HepG2 (cell line): Measurements from ENCODE around the gene BMP2. TPM values are rescaled to one million over a fixed set of nuclear protein-coding genes. Genes with fewer than 3 reads are reported as not detected.

ENCODE experiments used
- ATAC-seq: fragments of 200-7000 bp; cut with Tn5 transposase; 3 replicates; pipeline ENCODE4 v1.9.1; 2020; ENCODE audit warnings: mild to moderate bottlenecking, moderate library complexity
- BruUV-seq: library from RNA; stranded (reverse); fragments of 400-500 nt; replicated peaks from 2 replicates; lab custom pipeline; 2021; lab: Mats Ljungman, UMichigan
- CTCF ChIA-PET: fragments of 300-600 bp; formaldehyde crosslinking; extraction: SDS; loops from one replicate; lab custom pipeline; 2021; ENCODE audit warnings: low total read pairs, inconsistent platforms, low intra/inter-chr PET ratio; lab: Yijun Ruan, JAX
- POLR2A ChIA-PET: fragments of 350-600 bp; sonication (Branson Sonifier 250); formaldehyde crosslinking; loops from one replicate; lab custom pipeline; 2020; ENCODE audit warnings: antibody characterized with exemption, inconsistent platforms; lab: Yijun Ruan, JAX
- DNase-seq: peaks from one replicate; pipeline ENCODE4 v3.0.0-alpha.2; 2015; ENCODE audit warnings: low spot score
- FAIRE-seq: peaks from 3 replicates; lab custom pipeline; 2011; peaks lifted over from hg19 to GRCh38; lab: Jason Lieb, UNC
- H2AFZ ChIP-seq: one replicate; pipeline ENCODE4 v1.6.1; 2011; ENCODE audit warnings: low read length, inconsistent platforms
- H3K27ac ChIP-seq: fragments of 300-600 bp; 3 replicates; pipeline ENCODE4 v1.8.0; 2011; ENCODE audit warnings: mixed run types, mild to moderate bottlenecking, mixed read lengths, low read length, inconsistent platforms; ENCODE audit not compliant: insufficient read depth; ENCODE audit errors: extremely low read length
- H3K27me3 ChIP-seq, 2 experiments: fragments of 200-600 bp in 1 of 2; 2 replicates in 1 of 2; 3 replicates in 1 of 2; pipeline versions ENCODE4 v1.6.0 to v1.8.0; 2011; ENCODE audit warnings: low read length in 2 of 2, mild to moderate bottlenecking in 2 of 2, moderate library complexity in 2 of 2, inconsistent platforms in 1 of 2; ENCODE audit not compliant: insufficient read depth in 2 of 2, control insufficient read depth in 1 of 2
- H3K36me3 ChIP-seq, 2 experiments: fragments of 200-600 bp in 1 of 2; replicated peaks in 1 of 2; 2 replicates in 1 of 2; 3 replicates in 1 of 2; pipeline versions ENCODE4 v1.5.1 to v1.8.0; 2011; ENCODE audit warnings: low read length in 2 of 2, inconsistent platforms in 1 of 2; ENCODE audit not compliant: insufficient read depth in 2 of 2, control insufficient read depth in 1 of 2
- H3K4me1 ChIP-seq: 2 replicates; pipeline ENCODE4 v1.5.1; 2012; ENCODE audit warnings: low read length, inconsistent platforms; ENCODE audit not compliant: insufficient read depth
- H3K4me2 ChIP-seq: 2 replicates; pipeline ENCODE4 v1.6.0; 2011; ENCODE audit warnings: low read depth, low read length, inconsistent platforms
- H3K4me3 ChIP-seq, 3 experiments: fragments of 200-600 bp in 1 of 3; sonication (generic), shearing (Covaris generic) in 1 of 3; replicated peaks in 1 of 3; 2 replicates each; pipeline ENCODE4 v1.5.1; 2011 to 2016; ENCODE audit warnings: low read length in 3 of 3, inconsistent platforms in 2 of 3, low read depth in 2 of 3, mild to moderate bottlenecking in 2 of 3, control low read depth in 1 of 3, mixed read lengths in 1 of 3; ENCODE audit not compliant: insufficient read depth in 1 of 3
- H3K79me2 ChIP-seq: one replicate; pipeline ENCODE4 v1.6.1; 2011; ENCODE audit warnings: low read length, inconsistent platforms; ENCODE audit not compliant: insufficient read depth
- H3K9ac ChIP-seq: 2 replicates; pipeline ENCODE4 v1.6.0; 2011; ENCODE audit warnings: mild to moderate bottlenecking, low read depth, low read length, inconsistent platforms; ENCODE audit not compliant: insufficient read depth
- H3K9me3 ChIP-seq: 2 replicates; pipeline ENCODE4 v1.5.1; 2012; ENCODE audit warnings: mild to moderate bottlenecking, low read length
- H4K20me1 ChIP-seq: 2 replicates; pipeline ENCODE4 v1.6.0; 2011; ENCODE audit warnings: inconsistent platforms, mild to moderate bottlenecking, low read length, moderate library complexity; ENCODE audit not compliant: insufficient read depth
- ATF7 ChIP-seq, 2 experiments: fragments of 450-650 bp in 1 of 2; sonication (generic) in 1 of 2; formaldehyde crosslinking in 1 of 2; IDR thresholded peaks; 2 replicates each; pipeline versions ENCODE4 v1.4.0 to v1.6.1; 2016 to 2020; ENCODE audit warnings: antibody characterized with exemption in 1 of 2, mild to moderate bottlenecking in 1 of 2, missing genetic modification reagents in 1 of 2
- EEA1 ChIP-seq: sonication (generic); formaldehyde crosslinking; IDR thresholded peaks from 2 replicates; pipeline ENCODE4 v1.5.1; 2020; ENCODE audit warnings: mild to moderate bottlenecking, missing genetic modification reagents, borderline replicate concordance
- KAT2B ChIP-seq: fragments of 150-350 bp; IDR thresholded peaks from 2 replicates; pipeline ENCODE4 v1.6.1; 2014; ENCODE audit warnings: low read depth, low read length, borderline replicate concordance
- KLF13 ChIP-seq: sonication (generic); formaldehyde crosslinking; IDR thresholded peaks from 2 replicates; pipeline ENCODE4 v1.4.0; 2020; ENCODE audit warnings: mild to moderate bottlenecking, missing genetic modification reagents
- KMT2A ChIP-seq: sonication (generic); formaldehyde crosslinking; IDR thresholded peaks from 2 replicates; pipeline ENCODE4 v1.4.0; 2020; ENCODE audit warnings: missing genetic modification reagents
- PAF1 ChIP-seq: IDR thresholded peaks from 2 replicates; pipeline ENCODE4 v1.6.1; 2016; ENCODE audit warnings: missing genetic modification reagents, missing compliant biosample characterization
- REXO4 ChIP-seq: sonication (generic); formaldehyde crosslinking; IDR thresholded peaks from 2 replicates; pipeline ENCODE4 v1.8.0; 2022; ENCODE audit warnings: missing genetic modification reagents, mild to moderate bottlenecking, borderline replicate concordance
- RORA ChIP-seq: sonication (generic); formaldehyde crosslinking; IDR thresholded peaks from 2 replicates; pipeline ENCODE4 v1.5.0; 2020; ENCODE audit warnings: mild to moderate bottlenecking, missing genetic modification reagents, moderate library complexity
- SMARCC2 ChIP-seq: fragments of 450-650 bp; IDR thresholded peaks from 2 replicates; pipeline ENCODE4 v1.6.1; 2017; ENCODE audit warnings: antibody characterized with exemption, mild to moderate bottlenecking
- TBL1XR1 ChIP-seq: fragments of 150-350 bp; IDR thresholded peaks from 2 replicates; pipeline ENCODE4 v1.6.1; 2014; ENCODE audit warnings: borderline replicate concordance, low read length; ENCODE audit not compliant: partially characterized antibody
- ZIK1 ChIP-seq: sonication (generic); formaldehyde crosslinking; IDR thresholded peaks from 2 replicates; pipeline ENCODE4 v1.5.0; 2020; ENCODE audit warnings: mild to moderate bottlenecking, low read depth, missing genetic modification reagents, borderline replicate concordance
- ZNF274 ChIP-seq: sonication (generic); formaldehyde crosslinking; IDR thresholded peaks from 2 replicates; pipeline ENCODE4 v1.5.1; 2020; ENCODE audit warnings: mild to moderate bottlenecking, missing genetic modification reagents
- ZNF33B ChIP-seq: sonication (generic); formaldehyde crosslinking; IDR thresholded peaks from 2 replicates; pipeline ENCODE4 v1.5.1; 2020; ENCODE audit warnings: mild to moderate bottlenecking, missing genetic modification reagents
- ZNF672 ChIP-seq: sonication (generic); formaldehyde crosslinking; IDR thresholded peaks from 2 replicates; pipeline ENCODE4 v1.8.1; 2022; ENCODE audit warnings: missing genetic modification reagents
- ZNF674 ChIP-seq: sonication (generic); formaldehyde crosslinking; IDR thresholded peaks from 2 replicates; pipeline ENCODE4 v1.5.0; 2020; ENCODE audit warnings: low read depth, mild to moderate bottlenecking, missing genetic modification reagents
- ZNF777 ChIP-seq: sonication (generic); formaldehyde crosslinking; IDR thresholded peaks from 2 replicates; pipeline ENCODE4 v1.4.0; 2020; ENCODE audit warnings: missing genetic modification reagents
- ZNF850 ChIP-seq: sonication (generic); formaldehyde crosslinking; conservative IDR thresholded peaks from 2 replicates; pipeline ENCODE4 v1.9.0; 2021; ENCODE audit warnings: mild to moderate bottlenecking, missing genetic modification reagents
- WGBS: methylation state at CpG from one replicate; pipeline ENCODE4 v1.1.6; 2017; ENCODE audit warnings: low lambda C conversion rate; 5-methylcytosine and 5-hydroxymethylcytosine counted together
- in situ Hi-C: cut with HindIII; loops from 2 replicates; pipeline ENCODE4 v1.10.0; 2017; ENCODE audit warnings: low pct_unique_long_range_greater_than_20kb; ENCODE audit not compliant: extremely low pct_ligation_motif_present
- intact Hi-C: fragments of 100-400 bp; cut with micrococcal nuclease; formaldehyde crosslinking; loops from one replicate; pipeline ENCODE4 v1.10.0; 2022; ENCODE audit not compliant: unreplicated experiment
- polyA plus RNA-seq, 8 experiments: library from polyadenylated mRNA; depleted of rRNA in 3 of 8; stranded (reverse) in 7 of 8; unstranded in 1 of 8; fragments of >200 nt; fragmentation: Illumina TruSeq in 4 of 8; extraction: Trizol in 4 of 8; gene quantifications; 2 replicates each; pipeline versions ENCODE4 v1.2.1 to v1.2.3, GENCODE V29; 2011 to 2016; ENCODE audit warnings: low read depth in 4 of 8, missing spikeins in 1 of 8, mixed read lengths in 1 of 8; ENCODE audit not compliant: insufficient read depth in 1 of 8
- total RNA-seq, 5 experiments: library from RNA; depleted of rRNA; stranded (reverse); fragments of >200 nt; fragmentation: Illumina TruSeq; extraction: Trizol; gene quantifications; 2 replicates each; pipeline ENCODE4 v1.2.3, GENCODE V29; 2016; ENCODE audit warnings: low read depth in 1 of 5
- TF ChIP-seq, protein P1 (sequence below): sonication (generic); formaldehyde crosslinking; IDR thresholded peaks from 2 replicates; pipeline ENCODE4 v1.8.1; 2023; ENCODE audit warnings: mild to moderate bottlenecking, inconsistent platforms, moderate library complexity, missing genetic modification reagents, borderline replicate concordance
- TF ChIP-seq, protein P2 (sequence below): sonication (generic); formaldehyde crosslinking; IDR thresholded peaks from 2 replicates; pipeline ENCODE4 v1.5.1; 2020; ENCODE audit warnings: missing genetic modification reagents, mild to moderate bottlenecking, borderline replicate concordance
- TF ChIP-seq, protein P3 (sequence below): sonication (generic); formaldehyde crosslinking; IDR thresholded peaks from 2 replicates; pipeline ENCODE4 v1.4.0; 2020; ENCODE audit warnings: mild to moderate bottlenecking, missing genetic modification reagents

BMP2 gene
- total and polyA plus RNA-seq, 2 of the 13 experiments (the other 11 are each of a cell fraction or from before 2014, with no cell fraction given), result 0.02 to 0.03 TPM

DNA sequence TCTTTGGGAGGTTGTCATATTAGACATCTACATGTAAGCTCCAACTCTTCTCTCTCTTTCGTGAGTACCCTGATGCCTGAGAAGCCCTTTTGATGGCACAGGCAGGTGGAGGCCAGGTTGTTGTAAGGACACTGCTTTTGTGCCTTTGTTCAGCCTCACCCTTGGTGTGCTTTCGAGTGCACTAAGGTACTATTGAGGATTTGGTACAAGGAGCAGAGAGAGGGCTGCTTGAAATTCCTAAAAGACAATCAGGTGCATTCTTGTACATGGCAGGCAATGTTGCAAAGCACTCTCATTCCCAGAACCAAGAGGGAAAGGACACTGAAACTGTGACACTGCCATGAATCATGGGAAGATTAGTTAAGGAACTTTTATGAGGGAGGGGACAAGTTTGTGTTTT lies 19.1 kb downstream of the BMP2 start (continued):
- TF ChIP-seq, protein P1, sequence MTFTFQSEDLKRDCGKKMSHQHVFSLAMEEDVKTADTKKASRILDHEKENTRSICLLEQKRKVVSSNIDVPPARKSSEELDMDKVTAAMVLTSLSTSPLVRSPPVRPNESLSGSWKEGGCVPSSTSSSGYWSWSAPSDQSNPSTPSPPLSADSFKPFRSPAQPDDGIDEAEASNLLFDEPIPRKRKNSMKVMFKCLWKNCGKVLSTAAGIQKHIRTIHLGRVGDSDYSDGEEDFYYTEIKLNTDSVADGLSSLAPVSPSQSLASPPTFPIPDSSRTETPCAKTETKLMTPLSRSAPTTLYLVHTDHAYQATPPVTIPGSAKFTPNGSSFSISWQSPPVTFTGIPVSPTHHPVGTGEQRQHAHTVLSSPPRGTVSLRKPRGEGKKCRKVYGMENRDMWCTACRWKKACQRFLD (CRISPR knock-in tag), result no peak
- no peak for TF ChIP-seq KAT2B
- no peak for TF ChIP-seq ZNF850 (CRISPR knock-in tag)
- TF ChIP-seq ZIK1, result no peak
- no peak for TF ChIP-seq SMARCC2
- no peak for TF ChIP-seq ZNF33B

DNA sequence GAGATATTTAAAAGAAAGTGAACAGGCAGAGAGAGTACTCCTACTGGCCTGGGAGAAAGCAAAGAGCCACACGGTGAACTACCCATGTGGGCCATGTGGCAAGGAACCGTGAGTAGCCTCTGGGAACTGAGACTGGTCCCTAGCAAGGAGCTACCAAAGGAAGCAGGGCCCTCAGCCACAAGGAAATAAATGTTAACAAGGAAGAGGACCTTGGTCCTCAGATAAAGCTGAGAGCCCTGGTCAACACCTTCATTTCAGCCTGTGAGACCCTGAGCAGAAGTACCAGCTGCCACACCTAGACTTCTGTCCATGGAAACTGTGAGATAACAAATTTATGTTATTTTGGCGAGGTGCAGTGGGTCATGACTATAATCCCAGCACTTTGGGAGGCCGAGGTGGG lies 25.3 kb downstream of the BMP2 start:
- BruUV-seq, result no TSS peak
- CTCF ChIA-PET, result no interaction called here
- FAIRE-seq, result no peak

More for the DNA sequence above, 25.3 kb downstream of the BMP2 start:
- H4K20me1 ChIP-seq, result no peaks in the 10 kb centered on the region
- H3K4me1 ChIP-seq, result no peaks in the 10 kb centered on the region
- in situ Hi-C loops, result no loop called here
- WGBS, result 20% methylated on average over 4 of the region's 4 CpGs
- no peak overlapping the region for H2AFZ ChIP-seq
- H3K4me3 ChIP-seq, result no peak overlapping the region
- no peak overlapping the region for H3K4me2 ChIP-seq
- H3K9ac ChIP-seq, result no peak overlapping the region
- no peaks in the 10 kb centered on the region for H3K9me3 ChIP-seq
- H3K27me3 ChIP-seq, result no peaks in the 10 kb centered on the region
- no peaks in the 10 kb centered on the region for H3K79me2 ChIP-seq
- no peaks in the 10 kb centered on the region for H3K36me3 ChIP-seq
- DNase-seq (no peak), ATAC-seq (no peak)
- intact Hi-C loops, result no loop called here
- POLR2A ChIA-PET, result no interaction called here
- no peak for TF ChIP-seq PAF1 (CRISPR knock-in tag)
- TF ChIP-seq KMT2A, result no peak
- TF ChIP-seq ATF7 (IDR thresholded peaks at IDR 0.05), result no peak
- TF ChIP-seq ATF7 (CRISPR knock-in tag; IDR thresholded peaks at IDR 0.05), result no peak
- no peak for TF ChIP-seq REXO4 (CRISPR knock-in tag)
- TF ChIP-seq RORA, result no peak
- TF ChIP-seq EEA1 (CRISPR knock-in tag), result no peak
- TF ChIP-seq, protein P2, sequence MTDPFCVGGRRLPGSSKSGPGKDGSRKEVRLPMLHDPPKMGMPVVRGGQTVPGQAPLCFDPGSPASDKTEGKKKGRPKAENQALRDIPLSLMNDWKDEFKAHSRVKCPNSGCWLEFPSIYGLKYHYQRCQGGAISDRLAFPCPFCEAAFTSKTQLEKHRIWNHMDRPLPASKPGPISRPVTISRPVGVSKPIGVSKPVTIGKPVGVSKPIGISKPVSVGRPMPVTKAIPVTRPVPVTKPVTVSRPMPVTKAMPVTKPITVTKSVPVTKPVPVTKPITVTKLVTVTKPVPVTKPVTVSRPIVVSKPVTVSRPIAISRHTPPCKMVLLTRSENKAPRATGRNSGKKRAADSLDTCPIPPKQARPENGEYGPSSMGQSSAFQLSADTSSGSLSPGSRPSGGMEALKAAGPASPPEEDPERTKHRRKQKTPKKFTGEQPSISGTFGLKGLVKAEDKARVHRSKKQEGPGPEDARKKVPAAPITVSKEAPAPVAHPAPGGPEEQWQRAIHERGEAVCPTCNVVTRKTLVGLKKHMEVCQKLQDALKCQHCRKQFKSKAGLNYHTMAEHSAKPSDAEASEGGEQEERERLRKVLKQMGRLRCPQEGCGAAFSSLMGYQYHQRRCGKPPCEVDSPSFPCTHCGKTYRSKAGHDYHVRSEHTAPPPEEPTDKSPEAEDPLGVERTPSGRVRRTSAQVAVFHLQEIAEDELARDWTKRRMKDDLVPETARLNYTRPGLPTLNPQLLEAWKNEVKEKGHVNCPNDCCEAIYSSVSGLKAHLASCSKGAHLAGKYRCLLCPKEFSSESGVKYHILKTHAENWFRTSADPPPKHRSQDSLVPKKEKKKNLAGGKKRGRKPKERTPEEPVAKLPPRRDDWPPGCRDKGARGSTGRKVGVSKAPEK, result no peak
- TF ChIP-seq ZNF674 (CRISPR knock-in tag), result no peak
- TF ChIP-seq ZNF777 (CRISPR knock-in tag), result no peak
- no peak for TF ChIP-seq TBL1XR1
- TF ChIP-seq ZNF274 (CRISPR knock-in tag), result no peak
- TF ChIP-seq ZNF672 (CRISPR knock-in tag), result no peak
- TF ChIP-seq, protein P3, sequence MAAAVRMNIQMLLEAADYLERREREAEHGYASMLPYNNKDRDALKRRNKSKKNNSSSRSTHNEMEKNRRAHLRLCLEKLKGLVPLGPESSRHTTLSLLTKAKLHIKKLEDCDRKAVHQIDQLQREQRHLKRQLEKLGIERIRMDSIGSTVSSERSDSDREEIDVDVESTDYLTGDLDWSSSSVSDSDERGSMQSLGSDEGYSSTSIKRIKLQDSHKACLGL (CRISPR knock-in tag), result no peak
- no peak for TF ChIP-seq KLF13 (CRISPR knock-in tag)
- TF ChIP-seq, all 625 proteins: peak for 0
- no peak overlapping the region for H3K27ac ChIP-seq
